GM21723 (cell line): ENCODE data around the gene DNAH12.
"Not testable (repeated sequence)": the region's sequence is repeated elsewhere in the genome, so short reads cannot be mapped to it uniquely, and the experiment has no call there.

Experiments
- ATAC-seq: cut with Tn5 transposase; IDR thresholded peaks from one replicate; pipeline ENCODE4 v1.9.1; 2021; ENCODE audit warnings: mild to moderate bottlenecking, moderate library complexity; ENCODE audit not compliant: unreplicated experiment

DNAH12 gene

GRCh38 chr3:57335283-57335938 is 208.7 kb downstream of the DNAH12 start:
- ATAC-seq: no peak

- no peak for ATAC-seq
Measured at GRCh38 chr3:57331078-57331610, 213.0 kb downstream of the DNAH12 start.

- not testable (repeated sequence) for ATAC-seq
Measured at GRCh38 chr3:57326498-57326897, 217.6 kb downstream of the DNAH12 start.

GRCh38 chr3:57314204-57314603 is 229.9 kb downstream of the DNAH12 start:
- ATAC-seq: no peak

- ATAC-seq: no peak
Measured at GRCh38 chr3:57309769-57310360, 234.3 kb downstream of the DNAH12 start.

GRCh38 chr3:57303520-57303919 is 240.6 kb downstream of the DNAH12 start:
- ATAC-seq: not testable (repeated sequence)

GRCh38 chr3:57298041-57298440 is 246.1 kb downstream of the DNAH12 start:
- ATAC-seq: no peak

GRCh38 chr3:57292897-57293526 is 251.1 kb downstream of the DNAH12 start:
- no peak for ATAC-seq

GRCh38 chr3:57292159-57292896 is 251.8 kb downstream of the DNAH12 start, which contains the start of gene ASB14:
ASB14 (minus strand) TSS chr3:57292685; CDS start chr3:57292033, 652 bp downstream.
- ATAC-seq: no peak

GRCh38 chr3:57288403-57288802 is 255.7 kb downstream of the DNAH12 start:
- no peak for ATAC-seq

GRCh38 chr3:57287205-57287604 is 256.9 kb downstream of the DNAH12 start:
- ATAC-seq: no peak

- no peak for ATAC-seq
Measured at GRCh38 chr3:57283334-57283733, 260.8 kb downstream of the DNAH12 start.

- no peak for ATAC-seq
Measured at GRCh38 chr3:57281715-57282114, 262.4 kb downstream of the DNAH12 start.

- no peak for ATAC-seq
Measured at GRCh38 chr3:57279685-57280084, 264.5 kb downstream of the DNAH12 start.

- ATAC-seq: no peak
Measured at GRCh38 chr3:57278237-57278636, 265.9 kb downstream of the DNAH12 start.

GRCh38 chr3:57275393-57275792 is 268.8 kb downstream of the DNAH12 start:
- no peak for ATAC-seq

GRCh38 chr3:57274845-57275244 is 269.3 kb downstream of the DNAH12 start:
- no peak for ATAC-seq

GRCh38 chr3:57268416-57268815 is 275.7 kb downstream of the DNAH12 start:
- no peak for ATAC-seq

- no peak for ATAC-seq
Measured at GRCh38 chr3:57261929-57262328, 282.2 kb downstream of the DNAH12 start.

GRCh38 chr3:57261119-57261518 is 283.0 kb downstream of the DNAH12 start:
- ATAC-seq: no peak

- ATAC-seq: no peak
Measured at GRCh38 chr3:57257678-57258077, 286.5 kb downstream of the DNAH12 start.
